Tibial artery (tissue), 4 donors: Measurements from ENCODE around the gene HES7.

Experiments used
- DNase-seq, 2 donors: peaks; one replicate each; pipeline ENCODE4 v3.0.0-alpha.2; 2019
- H3K27ac ChIP-seq, 2 donors: fragments of 200-600 bp; sonication (generic) in 1 of 2; 1 replicate in 1 of 2; 2 replicates in 1 of 2; pipeline ENCODE4 v1.5.1; 2018 to 2019; ENCODE audit warnings: mild to moderate bottlenecking in 1 of 2
- H3K27me3 ChIP-seq, 2 donors: fragments of 200-600 bp; sonication (generic) in 1 of 2; one replicate each; pipeline versions ENCODE4 v1.5.1 to v1.6.0; 2016 to 2019
- H3K36me3 ChIP-seq, 3 donors: fragments of 200-600 bp; sonication (generic) in 2 of 3; one replicate each; pipeline ENCODE4 v1.5.1; 2016 to 2019; ENCODE audit warnings: mild to moderate bottlenecking in 2 of 3
- H3K4me1 ChIP-seq, 4 donors: fragments of 200-600 bp; sonication (generic) in 2 of 4; 1 replicate in 3 of 4; 2 replicates in 1 of 4; pipeline ENCODE4 v1.5.1; 2016 to 2019
- H3K4me3 ChIP-seq, 2 donors: fragments of 200-600 bp; sonication (generic) in 1 of 2; 1 replicate in 1 of 2; 2 replicates in 1 of 2; pipeline ENCODE4 v1.5.1; 2018 to 2019; ENCODE audit warnings: mild to moderate bottlenecking in 2 of 2
- H3K9me3 ChIP-seq, 3 donors: fragments of 200-600 bp; sonication (generic) in 1 of 3; one replicate each; pipeline ENCODE4 v1.5.1; 2016 to 2019
- intact Hi-C: fragments of 100-400 bp; cut with DNase I; formaldehyde crosslinking; loops from one replicate; pipeline ENCODE4 v1.15.0; 2023; ENCODE audit warnings: low total_unique reads
- TF ChIP-seq, protein P1 (sequence below), 2 experiments: fragments of 200-600 bp in 1 of 2; fragments of 450-650 bp in 1 of 2; IDR thresholded peaks; one replicate each; pipeline ENCODE4 v1.5.1; 2017 to 2019; ENCODE audit warnings: antibody characterized with exemption in 2 of 2, mild to moderate bottlenecking in 1 of 2, moderate library complexity in 1 of 2

The HES7 gene

DNA sequence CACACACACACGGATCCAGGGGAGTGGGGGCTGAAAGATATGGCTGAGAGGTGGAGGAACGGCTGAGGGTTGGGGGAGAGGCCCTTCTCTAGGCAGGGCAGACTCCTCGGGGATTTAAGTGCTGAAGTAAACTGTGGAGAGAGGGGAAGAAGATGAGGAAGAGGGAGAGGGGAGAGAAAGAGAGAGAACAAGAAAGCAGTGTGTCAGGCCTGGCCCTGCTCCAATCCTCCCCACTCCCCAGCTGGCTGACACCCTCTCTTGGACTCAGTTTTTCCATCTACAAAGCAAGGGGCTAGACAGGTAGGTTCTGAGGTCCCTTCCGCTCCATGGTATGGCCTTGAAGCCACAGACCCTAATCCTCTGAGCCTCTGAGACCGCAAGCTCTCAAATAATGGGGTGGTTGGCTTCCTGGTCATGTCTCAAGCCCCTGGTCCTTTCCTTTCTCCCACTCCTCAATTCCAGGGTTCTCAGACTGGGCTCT, 36.9 kb upstream of the HES7 start:
- peaks cover 0 to 69% (median 45%) of the 10 kb centered on the region in 4 donors for H3K4me1 ChIP-seq
- H3K9me3 ChIP-seq: no peaks in the 10 kb centered on the region
- H3K4me3 ChIP-seq: peak overlapping the region; percentile 0 to 85
- H3K27ac ChIP-seq: peak overlapping the region; percentile 99 to 100
- H3K36me3 ChIP-seq: peaks cover 0 to 21% (median 19%) of the 10 kb centered on the region in 3 donors
- DNase-seq: no peak
- intact Hi-C loops: loop anchor here (2.0 to 5.0 kb wide), 2 partner anchors 24 to 38 kb away; partner anchors contain the start of gene HES7
- TF ChIP-seq, protein P1, sequence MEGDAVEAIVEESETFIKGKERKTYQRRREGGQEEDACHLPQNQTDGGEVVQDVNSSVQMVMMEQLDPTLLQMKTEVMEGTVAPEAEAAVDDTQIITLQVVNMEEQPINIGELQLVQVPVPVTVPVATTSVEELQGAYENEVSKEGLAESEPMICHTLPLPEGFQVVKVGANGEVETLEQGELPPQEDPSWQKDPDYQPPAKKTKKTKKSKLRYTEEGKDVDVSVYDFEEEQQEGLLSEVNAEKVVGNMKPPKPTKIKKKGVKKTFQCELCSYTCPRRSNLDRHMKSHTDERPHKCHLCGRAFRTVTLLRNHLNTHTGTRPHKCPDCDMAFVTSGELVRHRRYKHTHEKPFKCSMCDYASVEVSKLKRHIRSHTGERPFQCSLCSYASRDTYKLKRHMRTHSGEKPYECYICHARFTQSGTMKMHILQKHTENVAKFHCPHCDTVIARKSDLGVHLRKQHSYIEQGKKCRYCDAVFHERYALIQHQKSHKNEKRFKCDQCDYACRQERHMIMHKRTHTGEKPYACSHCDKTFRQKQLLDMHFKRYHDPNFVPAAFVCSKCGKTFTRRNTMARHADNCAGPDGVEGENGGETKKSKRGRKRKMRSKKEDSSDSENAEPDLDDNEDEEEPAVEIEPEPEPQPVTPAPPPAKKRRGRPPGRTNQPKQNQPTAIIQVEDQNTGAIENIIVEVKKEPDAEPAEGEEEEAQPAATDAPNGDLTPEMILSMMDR (IDR thresholded peaks at IDR 0.05): no peak
- H3K27me3 ChIP-seq: no peaks in the 10 kb centered on the region

- DNase-seq: no peak
- H3K9me3 ChIP-seq: no peaks in the 10 kb centered on the region
- H3K4me3 ChIP-seq: no peak overlapping the region
- H3K27ac ChIP-seq: peak overlapping the region; percentile 99 to 100
- intact Hi-C loops: loop anchor here (2.0 to 5.0 kb wide), 2 partner anchors 23 to 38 kb away; partner anchors contain the start of gene HES7
- no peaks in the 10 kb centered on the region for H3K27me3 ChIP-seq
- TF ChIP-seq, protein P1 (IDR thresholded peaks at IDR 0.05): no peak
- H3K4me1 ChIP-seq: peaks cover 0 to 69% (median 45%) of the 10 kb centered on the region in 4 donors
- H3K36me3 ChIP-seq: peaks cover 0 to 25% (median 19%) of the 10 kb centered on the region in 3 donors
Measured at GRCh38 chr17:8160224-8160577, 36.3 kb upstream of the HES7 start.

DNA sequence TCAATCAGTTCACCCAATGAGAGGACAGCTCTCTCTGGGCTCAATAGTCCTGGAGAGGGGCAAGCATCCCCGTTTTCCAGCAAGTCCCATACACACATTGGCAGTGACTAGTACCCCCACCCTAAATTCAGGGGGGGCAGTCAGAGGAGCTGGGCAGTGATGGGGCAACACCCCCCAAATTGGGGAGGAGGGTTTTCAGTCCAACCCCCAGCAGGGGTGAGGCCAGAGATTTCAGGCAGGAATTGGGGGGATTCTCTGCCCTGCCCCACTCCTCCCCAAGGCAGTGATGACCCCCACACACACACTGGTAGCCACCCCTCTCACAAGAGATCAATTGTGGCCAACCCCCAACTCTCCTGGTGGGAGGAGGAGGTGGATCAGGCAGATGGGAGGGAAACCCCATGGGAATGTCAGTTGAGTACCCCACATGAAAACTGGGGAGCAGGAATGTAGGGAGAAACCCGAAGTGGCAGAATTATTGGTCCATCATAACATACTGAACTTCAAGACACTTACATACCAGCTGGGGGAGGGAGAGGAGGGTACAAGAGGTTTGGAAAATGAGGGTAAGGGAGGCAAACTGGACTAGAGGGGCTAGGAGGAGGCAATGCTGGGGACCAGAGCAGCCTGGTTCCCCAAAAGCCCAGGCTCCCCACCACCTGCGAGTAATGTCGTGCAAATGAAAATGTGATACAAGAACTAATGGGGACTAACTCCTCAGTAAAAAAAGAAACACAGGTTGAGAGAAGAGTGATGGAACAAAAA, 35.7 kb upstream of the HES7 start:
- DNase-seq: no peak

GRCh38 chr17:8159032-8159400, 35.1 kb upstream of the HES7 start:
- no peak for DNase-seq
- H3K9me3 ChIP-seq: no peaks in the 10 kb centered on the region
- intact Hi-C loops: loop anchor here (10.0 kb wide), 1 partner anchor 314 kb away; no protein-coding TSS in a partner anchor
- TF ChIP-seq, protein P1 (IDR thresholded peaks at IDR 0.05): no peak
- no peaks in the 10 kb centered on the region for H3K27me3 ChIP-seq
- no peak overlapping the region for H3K4me3 ChIP-seq
- H3K27ac ChIP-seq: peak overlapping the region; percentile 99 to 100
- H3K36me3 ChIP-seq: peaks cover 0 to 26% (median 19%) of the 10 kb centered on the region in 3 donors
- peaks cover 0 to 61% (median 36%) of the 10 kb centered on the region in 4 donors for H3K4me1 ChIP-seq

More for the DNA sequence above, 35.7 kb upstream of the HES7 start:
- Histone ChIP-seq H3K4me1 (peaks cover 0 to 68% (median 42%) of the 10 kb centered on the region in 4 donors), H3K27me3 (no peaks in the 10 kb centered on the region), H3K36me3 (peaks cover 0 to 26% (median 19%) of the 10 kb centered on the region in 3 donors), H3K9me3 (no peaks in the 10 kb centered on the region), H3K27ac (peak overlapping the region; percentile 99 to 100), H3K4me3 (no peak overlapping the region)
- intact Hi-C loops: loop anchor here (2.0 to 10.0 kb wide), 3 partner anchors 23 to 315 kb away; partner anchors contain the start of gene HES7
- TF ChIP-seq, protein P1 (IDR thresholded peaks at IDR 0.05): peak in 1 of 2 experiments; percentile 4

GRCh38 chr17:8158267-8159031, 34.5 kb upstream of the HES7 start:
- no peaks in the 10 kb centered on the region for H3K9me3 ChIP-seq
- H3K36me3 ChIP-seq: peaks cover 0 to 26% (median 19%) of the 10 kb centered on the region in 3 donors
- intact Hi-C loops: loop anchor here (10.0 kb wide), 1 partner anchor 314 kb away; no protein-coding TSS in a partner anchor
- peak overlapping the region; percentile 99 to 100 for H3K27ac ChIP-seq
- no peaks in the 10 kb centered on the region for H3K27me3 ChIP-seq
- peak; percentile 95 to 97 for DNase-seq
- H3K4me1 ChIP-seq: peaks cover 0 to 57% (median 33%) of the 10 kb centered on the region in 4 donors
- peak overlapping the region in 1 of 2 donors; percentile 27 for H3K4me3 ChIP-seq
- TF ChIP-seq, protein P1 (IDR thresholded peaks at IDR 0.05): peak; percentile 90 to 94
